Mesendoderm (in vitro differentiated cells): ENCODE results near the gene SDE2.

Source experiments
- DNase-seq: peaks from one replicate; pipeline ENCODE4 v3.0.0; 2013
- H2AK5ac ChIP-seq: 2 replicates; pipeline ENCODE4 v1.6.1; 2013; ENCODE audit warnings: low read length, inconsistent platforms
- H2BK120ac ChIP-seq: 2 replicates; pipeline ENCODE4 v1.6.1; 2013; ENCODE audit warnings: low read depth, mild to moderate bottlenecking, low read length, moderate library complexity, mixed read lengths
- H2BK15ac ChIP-seq: replicated peaks from 2 replicates; pipeline ENCODE4 v1.6.1; 2013; ENCODE audit warnings: low read depth, mild to moderate bottlenecking, moderate library complexity
- H2BK5ac ChIP-seq: 2 replicates; pipeline ENCODE4 v1.6.1; 2013; ENCODE audit warnings: low read length, inconsistent platforms
- H3K18ac ChIP-seq: 2 replicates; pipeline ENCODE4 v1.6.1; 2013; ENCODE audit warnings: mild to moderate bottlenecking, low read length, mixed read lengths
- H3K23ac ChIP-seq: one replicate; pipeline ENCODE4 v1.6.1; 2013; ENCODE audit warnings: low read length
- H3K27ac ChIP-seq: 2 replicates; pipeline ENCODE4 v1.5.1; 2013; ENCODE audit warnings: low read depth, mild to moderate bottlenecking, inconsistent platforms, low read length, moderate library complexity
- H3K27me3 ChIP-seq: 2 replicates; pipeline ENCODE4 v1.6.1; 2013; ENCODE audit warnings: low read length, control low read depth, mild to moderate bottlenecking, inconsistent platforms; ENCODE audit not compliant: insufficient read depth, poor library complexity
- H3K36me3 ChIP-seq: 2 replicates; pipeline ENCODE4 v1.6.1; 2013; ENCODE audit warnings: low read length, inconsistent platforms; ENCODE audit not compliant: control insufficient read depth, insufficient read depth
- H3K4ac ChIP-seq: one replicate; pipeline ENCODE4 v1.6.1; 2013; ENCODE audit warnings: low read depth, mild to moderate bottlenecking, low read length, moderate library complexity
- H3K4me1 ChIP-seq: 2 replicates; pipeline ENCODE4 v1.6.1; 2013; ENCODE audit warnings: low read depth, low read length, inconsistent platforms; ENCODE audit not compliant: control insufficient read depth
- H3K4me2 ChIP-seq: 2 replicates; pipeline ENCODE4 v1.6.1; 2013; ENCODE audit warnings: low read length
- H3K4me3 ChIP-seq: 2 replicates; pipeline ENCODE4 v1.5.1; 2013; ENCODE audit warnings: mild to moderate bottlenecking, low read length
- H3K56ac ChIP-seq: one replicate; pipeline ENCODE4 v1.6.1; 2013; ENCODE audit warnings: low read length
- H3K79me1 ChIP-seq: 2 replicates; pipeline ENCODE4 v1.6.1; 2013; ENCODE audit warnings: low read length, inconsistent platforms
- H3K79me2 ChIP-seq: 2 replicates; pipeline ENCODE4 v1.6.1; 2013; ENCODE audit warnings: mild to moderate bottlenecking, low read length; ENCODE audit not compliant: control insufficient read depth, insufficient read depth
- H3K9ac ChIP-seq: 2 replicates; pipeline ENCODE4 v1.6.1; 2013; ENCODE audit warnings: low read length, inconsistent platforms
- H4K5ac ChIP-seq: one replicate; pipeline ENCODE4 v1.6.1; 2013; ENCODE audit warnings: low read length
- H4K8ac ChIP-seq: one replicate; pipeline ENCODE4 v1.6.1; 2013; ENCODE audit warnings: low read depth, mild to moderate bottlenecking, control low read depth, low read length, moderate library complexity
- WGBS: extraction: QIAGEN DNeasy Blood & Tissue Kit; methylation state at CpG from one replicate; pipeline ENCODE4 v1.1.7; 2013; ENCODE audit warnings: low lambda C conversion rate, missing lambda C conversion rate; ENCODE audit not compliant: insufficient coverage; ENCODE audit errors: extremely low coverage; 5-methylcytosine and 5-hydroxymethylcytosine counted together

SDE2 gene

DNA sequence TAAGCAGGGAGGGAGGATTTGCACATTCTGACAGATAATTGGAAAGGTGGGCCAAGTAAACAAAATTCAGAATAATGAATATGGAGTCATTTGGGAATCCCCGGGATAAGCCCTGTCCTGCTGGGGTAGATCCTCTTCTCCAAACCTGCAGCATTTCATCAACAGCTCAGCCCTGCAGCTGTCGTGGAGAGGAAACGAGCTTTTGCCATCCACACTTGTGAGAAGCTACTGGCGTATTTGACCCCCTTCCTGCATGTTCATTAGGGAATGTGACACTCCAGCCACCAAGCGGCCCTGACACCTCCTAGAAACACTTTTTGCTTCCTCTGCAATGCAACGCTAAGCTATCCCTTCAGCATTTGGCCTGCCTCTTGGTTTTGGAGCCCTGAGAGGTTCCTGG lies 50.1 kb downstream of the SDE2 start:
- Histone ChIP-seq H3K4me1 (peaks cover 24% of the 10 kb centered on the region), H2BK5ac (no peak overlapping the region), H3K27ac (peak overlapping the region; percentile 68), H2BK15ac (no peak overlapping the region), H3K4ac (no peak overlapping the region), H3K56ac (peak overlapping the region; percentile 54), H3K27me3 (no peaks in the 10 kb centered on the region), H3K9ac (no peak overlapping the region), H3K36me3 (no peaks in the 10 kb centered on the region), H4K5ac (no peak overlapping the region), H3K4me3 (no peak overlapping the region), H3K23ac (no peak overlapping the region), H3K79me2 (no peaks in the 10 kb centered on the region), H3K18ac (no peak overlapping the region), H2AK5ac (no peak overlapping the region), H3K79me1 (no peaks in the 10 kb centered on the region), H2BK120ac (no peak overlapping the region), H4K8ac (no peak overlapping the region), H3K4me2 (no peak overlapping the region)
- WGBS, result no CpG with 5 or more reads among the region's 6 CpGs
- peak; percentile 87 for DNase-seq

DNA sequence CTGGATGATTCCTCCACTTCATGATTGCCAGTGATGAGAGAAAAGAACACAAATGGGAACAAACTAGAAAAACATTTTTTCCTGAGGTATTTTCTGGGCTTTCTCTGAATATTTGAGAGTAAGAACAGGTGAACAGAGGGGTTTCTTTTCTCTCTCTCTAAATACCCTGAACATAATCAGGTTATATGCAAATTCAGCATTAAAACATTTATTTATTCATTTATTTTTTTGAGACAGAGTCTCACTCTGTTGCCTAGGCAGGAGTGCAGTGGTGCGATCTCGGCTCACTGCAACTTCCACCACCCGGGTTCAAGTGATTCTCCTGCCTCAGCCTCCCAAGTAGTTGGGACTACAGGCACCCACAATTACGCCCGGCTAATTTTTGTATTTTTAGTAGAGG lies 52.3 kb downstream of the SDE2 start:
- H3K9ac ChIP-seq, result no peak overlapping the region
- no peak overlapping the region for H3K18ac ChIP-seq
- H3K79me1 ChIP-seq, result no peaks in the 10 kb centered on the region
- no peak overlapping the region for H2AK5ac ChIP-seq
- no peak overlapping the region for H3K4me3 ChIP-seq
- H3K23ac ChIP-seq, result no peak overlapping the region
- H3K27ac ChIP-seq, result no peak overlapping the region
- no peak overlapping the region for H2BK15ac ChIP-seq
- WGBS, result no CpG with 5 or more reads among the region's 5 CpGs
- no peak overlapping the region for H2BK120ac ChIP-seq
- peak overlapping the region; percentile 51 for H2BK5ac ChIP-seq
- peaks cover 28% of the 10 kb centered on the region for H3K4me1 ChIP-seq
- H3K4ac ChIP-seq, result no peak overlapping the region
- H3K27me3 ChIP-seq, result no peaks in the 10 kb centered on the region
- H3K79me2 ChIP-seq, result no peaks in the 10 kb centered on the region
- H4K5ac ChIP-seq, result no peak overlapping the region
- no peak overlapping the region for H4K8ac ChIP-seq
- DNase-seq, result no peak
- H3K36me3 ChIP-seq, result no peaks in the 10 kb centered on the region
- no peak overlapping the region for H3K56ac ChIP-seq
- H3K4me2 ChIP-seq, result no peak overlapping the region

DNA sequence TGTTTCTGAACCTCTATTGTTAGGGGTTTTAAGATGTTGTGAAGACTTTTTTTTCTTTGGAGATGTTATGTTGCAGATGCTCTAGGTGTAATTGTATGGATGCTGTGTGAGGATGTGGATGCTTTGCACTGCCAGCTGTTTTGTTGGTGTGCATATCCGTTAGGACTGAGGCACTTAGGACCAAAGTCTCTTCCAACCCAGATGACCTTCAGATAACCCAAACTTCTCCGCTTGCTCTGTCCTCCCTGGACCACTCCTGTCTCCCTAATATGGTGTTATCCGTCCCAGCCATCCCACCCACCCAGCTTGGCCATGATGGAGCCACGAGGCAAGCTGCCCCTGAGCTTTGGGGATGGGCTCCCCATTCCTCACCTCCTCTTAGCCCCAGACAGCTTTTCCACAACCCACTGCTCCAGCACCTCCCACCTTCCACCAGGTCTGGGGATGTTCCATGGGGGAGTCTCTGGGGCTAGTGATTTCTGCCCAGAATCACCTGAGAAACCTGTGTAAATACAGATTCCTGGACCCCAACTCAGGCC lies 53.0 kb downstream of the SDE2 start:
- H3K79me2 ChIP-seq, result no peaks in the 10 kb centered on the region
- no peak overlapping the region for H3K4me3 ChIP-seq
- no peak overlapping the region for H3K23ac ChIP-seq
- H3K4me2 ChIP-seq, result no peak overlapping the region
- no peak overlapping the region for H2BK120ac ChIP-seq
- no peaks in the 10 kb centered on the region for H3K79me1 ChIP-seq
- H2BK15ac ChIP-seq, result no peak overlapping the region
- H3K9ac ChIP-seq, result no peak overlapping the region
- peak overlapping the region; percentile 10 for H2AK5ac ChIP-seq
- H3K27ac ChIP-seq, result peak overlapping the region; percentile 62
- no peaks in the 10 kb centered on the region for H3K27me3 ChIP-seq
- H3K18ac ChIP-seq, result no peak overlapping the region
- peak overlapping the region; percentile 6 for H2BK5ac ChIP-seq
- H3K4ac ChIP-seq, result no peak overlapping the region
- peak overlapping the region; percentile 52 for H3K56ac ChIP-seq
- peaks cover 31% of the 10 kb centered on the region for H3K4me1 ChIP-seq
- no peak for DNase-seq
- H4K5ac ChIP-seq, result no peak overlapping the region
- H4K8ac ChIP-seq, result no peak overlapping the region
- H3K36me3 ChIP-seq, result no peaks in the 10 kb centered on the region
- WGBS, result no CpG with 5 or more reads among the region's 4 CpGs

- Histone ChIP-seq H4K8ac (no peak overlapping the region), H2BK120ac (no peak overlapping the region), H3K4ac (no peak overlapping the region), H3K56ac (peak overlapping the region; percentile 68), H3K23ac (no peak overlapping the region), H3K18ac (no peak overlapping the region), H2AK5ac (no peak overlapping the region), H3K9ac (no peak overlapping the region), H3K36me3 (no peaks in the 10 kb centered on the region), H4K5ac (no peak overlapping the region), H2BK15ac (no peak overlapping the region), H3K4me1 (peaks cover 28% of the 10 kb centered on the region), H3K4me3 (no peak overlapping the region), H3K79me2 (no peaks in the 10 kb centered on the region), H3K4me2 (no peak overlapping the region), H3K79me1 (no peaks in the 10 kb centered on the region), H3K27ac (peak overlapping the region; percentile 62), H2BK5ac (peak overlapping the region; percentile 41), H3K27me3 (no peaks in the 10 kb centered on the region)
- DNase-seq, result peak; percentile 93
- no CpG with 5 or more reads among the region's 4 CpGs for WGBS
These were observed 53.6 kb downstream of the SDE2 start for GRCh38 chr1:225945564-225945963.

DNA sequence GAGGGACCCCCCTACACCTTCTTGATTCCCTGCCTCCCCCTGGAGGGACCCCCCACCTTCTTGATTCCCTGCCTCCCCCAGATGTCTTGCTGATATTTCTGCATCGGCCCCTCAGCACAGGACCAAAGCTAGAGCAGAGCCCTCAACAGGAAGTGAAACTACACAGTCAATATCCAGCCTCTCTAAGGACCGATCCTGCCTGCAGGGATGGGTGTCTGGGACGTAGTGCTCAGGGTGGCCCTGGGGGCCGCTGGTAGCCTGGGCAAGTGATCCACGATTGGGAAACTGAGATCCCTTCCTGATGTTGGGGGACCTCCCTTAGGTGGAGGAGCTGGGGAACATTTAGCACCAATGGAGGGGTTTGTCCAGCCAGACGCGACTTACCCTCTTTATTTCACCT lies 54.2 kb downstream of the SDE2 start:
- H4K5ac ChIP-seq, result no peak overlapping the region
- H2BK5ac ChIP-seq, result peak overlapping the region; percentile 81
- no peak overlapping the region for H4K8ac ChIP-seq

GRCh38 chr1:225944387-225944786 lies 54.8 kb downstream of the SDE2 start:
- H4K8ac ChIP-seq, result no peak overlapping the region
- H3K4me2 ChIP-seq, result no peak overlapping the region
- H3K27ac ChIP-seq, result no peak overlapping the region
- DNase-seq, result no peak
- H2AK5ac ChIP-seq, result no peak overlapping the region
- no peaks in the 10 kb centered on the region for H3K79me2 ChIP-seq
- H3K79me1 ChIP-seq, result no peaks in the 10 kb centered on the region
- H4K5ac ChIP-seq, result no peak overlapping the region
- no peak overlapping the region for H3K9ac ChIP-seq
- H3K18ac ChIP-seq, result peak overlapping the region; percentile 11
- H3K4me1 ChIP-seq, result peaks cover 25% of the 10 kb centered on the region
- H2BK120ac ChIP-seq, result no peak overlapping the region
- WGBS, result no CpG with 5 or more reads among the region's 2 CpGs
- no peak overlapping the region for H3K4me3 ChIP-seq
- peak overlapping the region; percentile 68 for H3K56ac ChIP-seq
- H2BK15ac ChIP-seq, result no peak overlapping the region
- no peak overlapping the region for H3K23ac ChIP-seq
- no peaks in the 10 kb centered on the region for H3K36me3 ChIP-seq
- H2BK5ac ChIP-seq, result peak overlapping the region; percentile 39
- H3K27me3 ChIP-seq, result no peaks in the 10 kb centered on the region
- no peak overlapping the region for H3K4ac ChIP-seq

More for the DNA sequence above, 54.2 kb downstream of the SDE2 start:
- DNase-seq, result no peak
- no peaks in the 10 kb centered on the region for H3K79me2 ChIP-seq
- H2AK5ac ChIP-seq, result peak overlapping the region; percentile 86
- peaks cover 26% of the 10 kb centered on the region for H3K4me1 ChIP-seq
- no peak overlapping the region for H3K9ac ChIP-seq
- peak overlapping the region; percentile 4 for H3K27ac ChIP-seq
- WGBS, result no CpG with 5 or more reads among the region's 7 CpGs
- H3K4me2 ChIP-seq, result no peak overlapping the region
- peak overlapping the region; percentile 68 for H3K56ac ChIP-seq
- H3K27me3 ChIP-seq, result no peaks in the 10 kb centered on the region
- peak overlapping the region; percentile 20 for H3K4ac ChIP-seq
- no peaks in the 10 kb centered on the region for H3K79me1 ChIP-seq
- H3K4me3 ChIP-seq, result no peak overlapping the region
- no peak overlapping the region for H2BK120ac ChIP-seq
- no peak overlapping the region for H2BK15ac ChIP-seq
- peak overlapping the region; percentile 11 for H3K18ac ChIP-seq
- H3K23ac ChIP-seq, result no peak overlapping the region
- no peaks in the 10 kb centered on the region for H3K36me3 ChIP-seq
